Measurements from ENCODE around the gene WBP2.
A peak's percentile ranks its signal among the peaks of the same experiment; 100 is the strongest.

Gene WBP2

GRCh38 chr17:75844530-75845057 is 10.5 kb downstream of the WBP2 start:
- DNase-seq, result peak in 2 of 6 experiments; percentile 30 to 36

- DNase-seq, result peak; percentile 45 to 71 (median 56)
These were observed 11.3 kb downstream of the WBP2 start, which contains the start of gene UNC13D for GRCh38 chr17:75843577-75844529. Gene UNC13D, minus strand, starts transcription at chr17:75844404. Its CDS starts 67 bp downstream, at chr17:75844337.

- peak in 1 of 6 experiments; percentile 27 for DNase-seq
These were observed 12.1 kb downstream of the WBP2 start for GRCh38 chr17:75842963-75843576.

- DNase-seq, result no peak
These were observed 12.7 kb downstream of the WBP2 start for GRCh38 chr17:75842411-75842810.

GRCh38 chr17:75840799-75841164 is 14.4 kb downstream of the WBP2 start:
- DNase-seq, result no peak

GRCh38 chr17:75839942-75840798 is 15.0 kb downstream of the WBP2 start:
- no peak for DNase-seq

GRCh38 chr17:75838410-75838809 is 16.7 kb downstream of the WBP2 start:
- DNase-seq, result no peak

- DNase-seq, result no peak
These were observed 17.2 kb downstream of the WBP2 start for GRCh38 chr17:75837899-75838298.

- no peak for DNase-seq
These were observed 18.5 kb downstream of the WBP2 start for GRCh38 chr17:75836605-75837004.

- no peak for DNase-seq
These were observed 19.5 kb downstream of the WBP2 start for GRCh38 chr17:75835654-75835987.

- peak in 2 of 6 experiments; percentile 9 to 12 for DNase-seq
These were observed 20.0 kb downstream of the WBP2 start for GRCh38 chr17:75834928-75835653.

- DNase-seq, result no peak
These were observed 20.7 kb downstream of the WBP2 start for GRCh38 chr17:75834279-75834920.

GRCh38 chr17:75832652-75833400 is 22.3 kb downstream of the WBP2 start:
- DNase-seq, result peak in 4 of 6 experiments; percentile 28 to 52 (median 39)

GRCh38 chr17:75832164-75832651 is 22.9 kb downstream of the WBP2 start:
- no peak for DNase-seq

GRCh38 chr17:75831032-75831571 is 24.0 kb downstream of the WBP2 start:
- no peak for DNase-seq

GRCh38 chr17:75830164-75831031 is 24.7 kb downstream of the WBP2 start:
- DNase-seq, result peak in 3 of 6 experiments; percentile 10 to 22 (median 14)

- DNase-seq, result no peak
These were observed 25.4 kb downstream of the WBP2 start for GRCh38 chr17:75829747-75830146.

GRCh38 chr17:75828741-75829140 is 26.4 kb downstream of the WBP2 start:
- no peak for DNase-seq

GRCh38 chr17:75828076-75828400 is 27.1 kb downstream of the WBP2 start:
- no peak for DNase-seq

All from stimulated activated naive CD4-positive, alpha-beta T cell (primary cell).